Hepatocyte (in vitro differentiated cells): ENCODE measurements around the gene ERCC2.

Experiments
- CTCF ChIP-seq: fragments of 200-600 bp; sonication (generic); IDR thresholded peaks from 2 replicates; pipeline ENCODE4 v1.5.1; 2016; ENCODE audit warnings: antibody characterized with exemption, mild to moderate bottlenecking; ENCODE audit not compliant: poor library complexity
- EZH2 ChIP-seq: fragments of 200-600 bp; sonication (generic); IDR thresholded peaks from 2 replicates; pipeline ENCODE4 v1.6.1; 2016; ENCODE audit warnings: antibody characterized with exemption, mild to moderate bottlenecking, borderline replicate concordance
- EZH2phosphoT487 ChIP-seq: fragments of 200-600 bp; sonication (generic); IDR thresholded peaks from one replicate; pipeline ENCODE4 v1.6.1; 2018; ENCODE audit warnings: antibody characterized with exemption, mild to moderate bottlenecking, low read depth, moderate library complexity; ENCODE audit not compliant: unreplicated experiment, severe bottlenecking

GRCh38 chr19:45348367-45349125 lies 21.8 kb downstream of the ERCC2 start:
- no peak for TF ChIP-seq CTCF
- TF ChIP-seq EZH2 = no peak
- no peak for TF ChIP-seq EZH2phosphoT487
